Pancreas (tissue), 10 donors: ENCODE measurements around the gene MROH9. TPM values are rescaled to one million over a fixed set of nuclear protein-coding genes. Genes with fewer than 3 reads are reported as not detected.

ENCODE experiments used
- ATAC-seq, 4 donors: fragments of 200-7000 bp; cut with Tn5 transposase; one replicate each; pipeline versions ENCODE4 v1.8.0 to v1.9.1; 2020; ENCODE audit warnings: mild to moderate bottlenecking in 4 of 4, moderate library complexity in 4 of 4
- DNase-seq, 6 donors: peaks; one replicate each; pipeline ENCODE4 v3.0.0-alpha.2; 2020
- FAIRE-seq: peaks from 2 replicates; lab custom pipeline; 2012; peaks lifted over from hg19 to GRCh38; lab: Jason Lieb, UNC
- H3K27ac ChIP-seq, 4 donors: fragments of 200-600 bp; sonication (generic); 1 replicate in 3 of 4; 2 replicates in 1 of 4; pipeline versions ENCODE4 v1.5.0 to v1.8.0; 2020
- H3K27me3 ChIP-seq, 4 donors: fragments of 200-600 bp; one replicate each; pipeline ENCODE4 v1.8.0; 2021
- H3K36me3 ChIP-seq, 3 donors: fragments of 200-600 bp; sonication (generic) in 1 of 3; one replicate each; pipeline versions ENCODE4 v1.5.0 to v1.8.0; 2020 to 2021
- H3K4me1 ChIP-seq, 3 donors: fragments of 200-600 bp; one replicate each; pipeline ENCODE4 v1.8.0; 2021
- H3K4me3 ChIP-seq, 4 donors: fragments of 200-600 bp; sonication (generic) in 2 of 4; one replicate each; pipeline versions ENCODE4 v1.5.0 to v1.8.0; 2020 to 2021
- H3K9me3 ChIP-seq, 4 donors: fragments of 200-600 bp; one replicate each; pipeline ENCODE4 v1.8.0; 2021
- WGBS, 2 donors: extraction: QIAGEN DNeasy Blood & Tissue Kit; methylation state at CpG; one replicate each; pipeline ENCODE4 v1.1.7; 2013; 5-methylcytosine and 5-hydroxymethylcytosine counted together
- intact Hi-C, 3 donors: fragments of 100-400 bp; cut with DNase I; formaldehyde crosslinking; loops; one replicate each; pipeline versions ENCODE4 v1.11.1 to v1.14.2; 2022
- polyA plus RNA-seq, 2 donors: library from polyadenylated mRNA; stranded (reverse); fragments of 200-250 nt; gene quantifications; one replicate each; pipeline ENCODE4 v1.2.3, GENCODE V29; 2013
- total RNA-seq, 6 donors: library from RNA; stranded (reverse); fragmentation: NEBNext Ultra II Directional in 4 of 6; extraction: Animal tissue kit (Norgen Biotek cat#: 25700) in 4 of 6; gene quantifications; one replicate each; pipeline versions ENCODE4 v1.2.1 to v1.2.4, GENCODE V29; 2021 to 2023
- TF ChIP-seq, protein P1 (sequence below), 4 donors: fragments of 200-600 bp; sonication (generic) in 3 of 4; IDR thresholded peaks; one replicate each; pipeline versions ENCODE4 v1.5.0 to v1.8.0; 2021; ENCODE audit warnings: antibody characterized with exemption in 4 of 4
- donor health status: healthy with polysubstance abuse.
- donor health status: DM: no; HTN: no; CAD: no; lungs with moderate emphysema.
- donor health status: DM: no; HTN: no; CAD: no.
- donor health status: control.
- donor health status: control.
- donor health status: Bipolar disorder and iron deficiency.
- donor health status: DM: yes; HTN: yes; CAD: no.
- donor health status: DM: no; HTN: no; CAD: no.
- donor health status: DM: no; HTN: no; CAD: no.
- donor health status: DM: yes; HTN: yes; CAD: no.

Gene MROH9
- total and polyA plus RNA-seq, 8 donors, result not detected

DNA sequence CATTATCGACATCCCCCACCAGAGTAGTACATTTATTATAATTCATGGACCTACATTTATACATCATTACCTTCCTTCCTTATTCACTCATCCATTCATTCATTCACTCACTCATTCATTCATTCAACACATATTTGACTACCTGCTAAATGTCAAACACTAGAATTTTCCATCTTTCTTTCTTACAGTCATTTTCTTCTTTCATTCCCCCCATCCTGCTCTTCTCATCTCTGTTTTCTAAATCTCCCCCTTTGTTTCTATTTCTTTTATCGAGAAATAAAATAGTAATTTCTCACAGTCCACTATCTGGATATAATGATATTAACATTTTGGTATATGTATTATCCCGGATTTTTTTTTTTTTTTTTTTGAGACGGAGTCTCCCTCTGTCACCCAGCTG is 127.6 kb downstream of the MROH9 start:
- 67 to 76% methylated on average over 4 of the region's 4 CpGs for WGBS, 2 donors
- no peak for FAIRE-seq
- Histone ChIP-seq H3K27me3 (no peaks in the 10 kb centered on the region), H3K9me3 (no peaks in the 10 kb centered on the region), H3K4me3 (no peak overlapping the region), H3K36me3 (no peaks in the 10 kb centered on the region), H3K27ac (no peak overlapping the region), H3K4me1 (no peaks in the 10 kb centered on the region)
- DNase-seq, result no peak
- intact Hi-C loops, result loop anchor here in 1 of 3 donors (10.0 kb wide), 1 partner anchor 172 kb away; no protein-coding TSS in a partner anchor
- TF ChIP-seq, protein P1, sequence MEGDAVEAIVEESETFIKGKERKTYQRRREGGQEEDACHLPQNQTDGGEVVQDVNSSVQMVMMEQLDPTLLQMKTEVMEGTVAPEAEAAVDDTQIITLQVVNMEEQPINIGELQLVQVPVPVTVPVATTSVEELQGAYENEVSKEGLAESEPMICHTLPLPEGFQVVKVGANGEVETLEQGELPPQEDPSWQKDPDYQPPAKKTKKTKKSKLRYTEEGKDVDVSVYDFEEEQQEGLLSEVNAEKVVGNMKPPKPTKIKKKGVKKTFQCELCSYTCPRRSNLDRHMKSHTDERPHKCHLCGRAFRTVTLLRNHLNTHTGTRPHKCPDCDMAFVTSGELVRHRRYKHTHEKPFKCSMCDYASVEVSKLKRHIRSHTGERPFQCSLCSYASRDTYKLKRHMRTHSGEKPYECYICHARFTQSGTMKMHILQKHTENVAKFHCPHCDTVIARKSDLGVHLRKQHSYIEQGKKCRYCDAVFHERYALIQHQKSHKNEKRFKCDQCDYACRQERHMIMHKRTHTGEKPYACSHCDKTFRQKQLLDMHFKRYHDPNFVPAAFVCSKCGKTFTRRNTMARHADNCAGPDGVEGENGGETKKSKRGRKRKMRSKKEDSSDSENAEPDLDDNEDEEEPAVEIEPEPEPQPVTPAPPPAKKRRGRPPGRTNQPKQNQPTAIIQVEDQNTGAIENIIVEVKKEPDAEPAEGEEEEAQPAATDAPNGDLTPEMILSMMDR (IDR thresholded peaks at IDR 0.05), result no peak
- no peak for ATAC-seq

DNA sequence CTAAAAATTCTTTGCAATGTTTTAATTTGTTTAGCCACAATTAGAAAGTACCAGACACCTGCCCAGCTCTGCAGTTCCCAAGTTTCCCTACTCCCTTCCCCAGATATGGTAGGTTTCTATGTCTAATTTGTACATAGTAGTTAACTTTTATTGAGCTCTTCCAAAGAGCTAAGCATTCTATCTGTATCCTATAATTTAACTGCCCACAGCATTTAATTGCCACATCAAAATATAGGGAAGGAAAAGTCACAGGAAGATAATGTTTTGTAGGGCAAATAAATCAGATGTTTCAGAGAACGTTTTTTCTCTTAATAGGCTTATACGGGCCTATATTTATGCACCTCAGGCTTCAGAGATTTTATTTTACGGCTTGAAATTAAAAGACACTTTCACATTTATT is 139.7 kb downstream of the MROH9 start:
- no peaks in the 10 kb centered on the region for H3K4me1 ChIP-seq
- H3K27ac ChIP-seq, result no peak overlapping the region
- 68 to 73% methylated on average over 3 of the region's 3 CpGs for WGBS, 2 donors
- H3K4me3 ChIP-seq, result no peak overlapping the region
- DNase-seq (no peak), FAIRE-seq (no peak), ATAC-seq (no peak)
- TF ChIP-seq, protein P1 (IDR thresholded peaks at IDR 0.05), result no peak
- H3K36me3 ChIP-seq, result no peaks in the 10 kb centered on the region
- intact Hi-C loops, result no loop called here
- H3K27me3 ChIP-seq, result no peaks in the 10 kb centered on the region
- H3K9me3 ChIP-seq, result no peaks in the 10 kb centered on the region

DNA sequence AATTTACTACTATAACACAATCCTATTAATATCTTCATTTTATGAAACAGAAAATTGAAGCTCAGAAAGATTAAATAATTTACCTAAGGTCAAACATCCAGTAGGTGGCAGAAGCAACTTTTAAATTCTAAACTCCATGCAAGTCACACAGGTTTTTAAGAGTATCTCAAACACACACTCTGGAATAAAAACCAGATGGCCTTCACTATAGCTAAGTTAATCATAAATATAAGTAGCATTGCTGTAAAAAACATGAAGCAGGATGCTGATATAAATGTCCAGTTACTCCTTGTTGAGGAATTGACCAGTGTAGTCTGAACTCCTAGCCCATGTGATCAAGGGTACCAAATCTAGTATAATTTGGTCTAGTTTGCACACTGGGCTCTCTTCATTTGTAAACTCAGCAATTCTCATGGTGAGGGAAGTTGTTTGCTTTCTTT is 146.0 kb downstream of the MROH9 start:
- peak; percentile 91 for FAIRE-seq
- no peak for DNase-seq
- no peaks in the 10 kb centered on the region for H3K27me3 ChIP-seq
- H3K9me3 ChIP-seq, result no peaks in the 10 kb centered on the region
- H3K27ac ChIP-seq, result peak overlapping the region in 1 of 4 donors; percentile 11
- peaks cover 3 to 7% (median 3%) of the 10 kb centered on the region in 3 donors for H3K4me1 ChIP-seq
- TF ChIP-seq, protein P1 (IDR thresholded peaks at IDR 0.05), result peak in 1 of 4 donors; percentile 17
- peak; percentile 46 to 84 (median 72) for ATAC-seq
- no peak overlapping the region for H3K4me3 ChIP-seq
- no peaks in the 10 kb centered on the region for H3K36me3 ChIP-seq
- intact Hi-C loops, result loop anchor here in 1 of 3 donors (10.0 kb wide), 1 partner anchor 143 kb away; no protein-coding TSS in a partner anchor

DNA sequence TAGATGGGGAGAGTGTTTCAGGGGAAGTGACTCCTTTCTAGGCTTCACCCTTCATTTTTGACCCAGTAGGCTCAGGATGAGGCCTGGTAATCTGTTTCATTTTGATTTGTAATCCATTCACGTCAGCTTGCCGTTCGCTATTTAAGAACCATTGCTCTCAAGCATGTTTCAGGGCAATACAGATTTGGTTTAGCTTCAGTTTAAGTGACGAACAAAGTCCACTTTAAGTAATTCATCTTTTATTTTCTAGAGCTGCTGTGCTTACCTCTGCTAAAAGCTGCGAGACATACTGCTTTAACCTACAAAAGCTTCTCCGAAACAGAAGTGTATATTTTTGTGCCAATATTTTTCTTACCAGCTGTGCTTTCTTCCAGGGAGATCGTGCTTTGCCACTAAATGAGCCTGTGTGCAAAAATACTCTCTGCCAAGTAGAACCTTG is 146.4 kb downstream of the MROH9 start:
- 58 to 59% methylated on average over 7 of the region's 7 CpGs for WGBS, 2 donors

More for the DNA sequence above, 146.4 kb downstream of the MROH9 start:
- H3K4me1 ChIP-seq, result peaks cover 3 to 7% (median 3%) of the 10 kb centered on the region in 3 donors
- no peaks in the 10 kb centered on the region for H3K36me3 ChIP-seq
- peak in 2 of 4 donors; percentile 18 to 24 for ATAC-seq
- no peak overlapping the region for H3K4me3 ChIP-seq
- H3K27me3 ChIP-seq, result no peaks in the 10 kb centered on the region
- FAIRE-seq, result no peak
- H3K9me3 ChIP-seq, result no peaks in the 10 kb centered on the region
- intact Hi-C loops, result loop anchor here in 1 of 3 donors (10.0 kb wide), 1 partner anchor 143 kb away; no protein-coding TSS in a partner anchor
- TF ChIP-seq, protein P1 (IDR thresholded peaks at IDR 0.05), result no peak
- no peak for DNase-seq
- peak overlapping the region in 1 of 4 donors; percentile 11 for H3K27ac ChIP-seq
